Fibroblast of pulmonary artery (primary cell): ENCODE measurements around the gene CEP170.

Source experiments
- DNase-seq: peaks from one replicate; pipeline ENCODE4 v3.0.0-alpha.2; 2010; ENCODE audit warnings: low read depth
- H3K4me3 ChIP-seq: replicated peaks from 2 replicates; pipeline ENCODE4 v1.5.1; 2011; ENCODE audit warnings: low read depth, mild to moderate bottlenecking, control low read depth, low read length, moderate library complexity
- CTCF ChIP-seq: IDR thresholded peaks from 2 replicates; pipeline ENCODE4 v1.5.1; 2011; ENCODE audit warnings: mild to moderate bottlenecking, control low read depth, low read length, inconsistent platforms; ENCODE audit errors: missing control alignments

The CEP170 gene

DNA sequence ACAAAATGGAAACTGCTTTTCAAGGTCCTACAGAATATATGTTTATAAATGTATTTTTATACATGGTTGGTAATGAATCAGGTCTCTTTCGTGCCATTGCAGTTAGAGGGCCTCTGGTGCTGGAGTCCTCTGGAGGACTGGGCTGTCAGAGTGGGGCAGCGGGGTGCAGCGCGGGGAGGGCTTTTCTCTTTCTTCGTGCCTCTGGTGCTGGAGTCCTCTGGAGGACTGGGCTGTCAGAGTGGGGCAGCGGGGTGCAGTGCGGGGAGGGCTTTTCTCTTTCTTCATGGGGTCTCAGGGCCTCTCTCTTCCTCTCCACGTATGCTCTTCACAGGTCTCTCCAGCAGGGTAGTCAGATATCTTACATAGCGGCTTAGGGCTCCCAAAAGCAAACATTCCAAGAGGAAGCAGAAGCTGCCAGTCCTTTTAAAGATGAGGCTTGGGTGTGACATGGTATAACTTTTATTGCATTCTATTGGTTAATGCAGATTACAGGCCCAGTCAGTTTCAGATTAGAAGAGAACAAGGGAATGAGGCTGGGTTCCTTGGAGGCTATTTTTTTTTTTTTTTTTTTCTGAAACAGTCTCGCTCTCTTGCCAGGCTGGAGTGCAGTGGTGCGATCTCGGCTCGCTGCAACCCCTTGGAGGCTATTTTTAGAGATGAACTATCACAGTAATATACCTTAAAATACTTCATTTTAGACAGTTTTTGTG is 13.8 kb upstream of the CEP170 start:
- peak overlapping the region; percentile 21 for H3K4me3 ChIP-seq
- peak; percentile 61 for DNase-seq
- peak; percentile 2 for TF ChIP-seq CTCF

- no peak for TF ChIP-seq CTCF
- peak overlapping the region; percentile 21 for H3K4me3 ChIP-seq
- DNase-seq = peak; percentile 90
Observed at GRCh38 chr1:243267914-243268653, 13.0 kb upstream of the CEP170 start.

- TF ChIP-seq CTCF = no peak
- peak; percentile 65 for DNase-seq
Observed at GRCh38 chr1:243267471-243267880, 12.4 kb upstream of the CEP170 start.

DNA sequence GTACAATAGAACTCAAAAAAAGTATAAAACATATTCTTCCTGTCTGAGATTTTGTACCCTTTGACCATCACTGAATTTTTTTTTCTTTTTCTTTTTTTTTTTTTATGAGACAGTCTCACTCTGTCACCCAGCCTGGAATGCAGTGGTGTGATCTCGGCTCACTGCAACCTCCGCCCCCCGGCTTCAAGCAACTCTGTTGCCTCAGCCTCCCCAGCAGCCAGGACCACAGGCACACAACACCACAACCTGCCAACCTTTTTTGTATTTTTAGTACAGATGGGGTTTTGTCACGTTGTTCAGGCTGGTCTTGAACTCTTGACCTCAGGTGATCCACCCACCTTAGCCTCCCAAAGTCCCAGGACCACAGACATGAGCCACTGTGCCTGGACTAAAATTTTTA is 11.2 kb upstream of the CEP170 start:
- no peak for DNase-seq
- TF ChIP-seq CTCF = no peak

More at GRCh38 chr1:243267471-243267880, 12.4 kb upstream of the CEP170 start:
- no peak overlapping the region for H3K4me3 ChIP-seq

DNA sequence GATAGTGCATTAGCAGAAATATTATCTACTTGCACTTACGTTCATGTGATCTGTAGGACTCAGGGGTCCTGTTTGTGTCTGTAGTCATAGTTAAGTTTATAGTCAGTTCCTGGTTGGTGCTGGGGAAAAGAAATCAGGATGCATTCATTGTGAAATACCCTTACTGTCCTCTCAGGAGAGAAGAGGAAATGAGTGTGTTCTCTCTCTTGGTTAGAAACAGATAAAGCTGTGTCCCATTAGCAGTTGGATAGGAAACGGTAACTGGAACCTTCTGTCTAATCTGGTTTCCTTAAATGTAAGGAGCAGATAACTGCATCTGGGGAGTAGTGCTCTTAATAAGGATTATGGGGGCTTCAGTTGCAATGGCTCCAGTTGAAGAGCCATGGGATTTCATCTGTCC is 9.6 kb upstream of the CEP170 start:
- DNase-seq = peak; percentile 88
- no peak overlapping the region for H3K4me3 ChIP-seq
- no peak for TF ChIP-seq CTCF

More for the DNA sequence above, 11.2 kb upstream of the CEP170 start:
- no peak overlapping the region for H3K4me3 ChIP-seq

DNA sequence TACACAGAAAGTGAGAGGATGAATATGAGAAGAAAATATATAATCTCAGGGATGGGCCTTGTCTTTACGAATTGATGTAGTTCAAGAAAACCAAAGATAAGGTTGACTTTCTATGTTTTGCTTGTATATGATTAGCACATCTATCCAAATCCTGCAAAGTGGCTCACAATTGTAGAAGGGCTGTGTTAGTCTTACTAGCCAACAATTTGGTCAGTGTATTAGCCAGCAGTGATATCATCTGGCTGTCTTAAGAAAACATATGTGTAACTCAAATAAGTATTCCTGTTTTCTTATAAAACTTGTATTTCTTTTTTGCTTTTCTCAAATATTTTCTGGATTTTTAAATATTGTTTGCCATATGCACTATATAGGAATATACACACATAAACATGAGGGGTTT is 6.3 kb upstream of the CEP170 start:
- no peak overlapping the region for H3K4me3 ChIP-seq
- TF ChIP-seq CTCF = no peak
- peak; percentile 52 for DNase-seq
